Progenitor cell of endocrine pancreas (in vitro differentiated cells): ENCODE measurements around the gene CKS1B. TPM values are rescaled to one million over a fixed set of nuclear protein-coding genes. Genes with fewer than 3 reads are reported as not detected.
A peak's percentile ranks its signal among the peaks of the same experiment; 100 is the strongest.

Experiments
- DNase-seq: peaks from one replicate; pipeline ENCODE4 v3.0.0; 2021; ENCODE audit warnings: low spot score; ENCODE audit not compliant: unreplicated experiment
- H3K27ac Mint-ChIP-seq: 2 replicates; pipeline ENCODE4 v1.8.0; 2021; ENCODE audit warnings: mild to moderate bottlenecking, moderate library complexity, mixed read lengths
- H3K27me3 Mint-ChIP-seq: 2 replicates; pipeline ENCODE4 v1.8.0; 2021; ENCODE audit warnings: mixed read lengths
- H3K36me3 Mint-ChIP-seq: 2 replicates; pipeline ENCODE4 v1.8.0; 2022; ENCODE audit warnings: mixed read lengths; ENCODE audit not compliant: insufficient read depth
- H3K4me1 Mint-ChIP-seq: 2 replicates; pipeline ENCODE4 v1.8.0; 2021; ENCODE audit warnings: low read depth, mixed read lengths
- H3K4me3 Mint-ChIP-seq: 2 replicates; pipeline ENCODE4 v1.8.0; 2021; ENCODE audit warnings: low read depth, mild to moderate bottlenecking, moderate library complexity, mixed read lengths
- H3K9me3 Mint-ChIP-seq: 2 replicates; pipeline ENCODE4 v1.8.0; 2021; ENCODE audit warnings: low read depth, mixed read lengths
- CTCF ChIP-seq: fragments of 200-600 bp; sonication (generic); IDR thresholded peaks from one replicate; pipeline ENCODE4 v1.5.0; 2021; ENCODE audit warnings: antibody characterized with exemption, mild to moderate bottlenecking; ENCODE audit not compliant: unreplicated experiment
- total RNA-seq: library from RNA; stranded (reverse); gene quantifications from 2 replicates; pipeline ENCODE4 v1.2.1, GENCODE V29; 2021

Gene CKS1B
- total RNA-seq, 1 donor from 2014 or later, result 78.7 TPM

DNA sequence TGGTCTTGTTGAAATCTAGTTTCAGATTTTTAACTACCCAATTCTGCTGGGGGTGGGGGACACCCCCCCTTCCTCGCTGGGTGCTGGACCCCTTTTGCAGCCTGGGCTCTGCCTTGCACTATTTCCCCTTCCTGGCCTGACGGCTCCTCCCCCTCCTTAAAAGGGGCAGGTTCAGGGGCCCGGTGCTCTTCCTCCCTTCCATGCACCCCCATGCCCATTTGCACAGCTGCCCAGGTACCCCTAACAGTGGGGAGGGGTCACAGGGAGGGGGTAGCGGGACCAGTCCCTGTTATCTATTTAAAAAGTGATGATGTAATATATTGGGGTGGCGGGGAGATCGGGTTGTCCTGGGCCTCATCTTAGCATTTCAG, 43.5 kb downstream of the CKS1B start:
- Mint-ChIP-seq H3K27me3 (no peaks in the 10 kb centered on the region), H3K36me3 (peaks cover 3% of the 10 kb centered on the region), H3K4me1 (peaks cover 2% of the 10 kb centered on the region), H3K27ac (peak overlapping the region; percentile 45), H3K9me3 (no peaks in the 10 kb centered on the region), H3K4me3 (no peak overlapping the region)
- DNase-seq, result no peak
- no peak for TF ChIP-seq CTCF

GRCh38 chr1:155018617-155019348, 44.3 kb downstream of the CKS1B start:
- peaks cover 3% of the 10 kb centered on the region for H3K36me3 Mint-ChIP-seq
- H3K27ac Mint-ChIP-seq, result peak overlapping the region; percentile 22
- peaks cover 2% of the 10 kb centered on the region for H3K4me1 Mint-ChIP-seq
- TF ChIP-seq CTCF, result no peak
- no peaks in the 10 kb centered on the region for H3K9me3 Mint-ChIP-seq
- no peaks in the 10 kb centered on the region for H3K27me3 Mint-ChIP-seq
- no peak for DNase-seq
- no peak overlapping the region for H3K4me3 Mint-ChIP-seq

GRCh38 chr1:155019377-155020245, 45.1 kb downstream of the CKS1B start:
- Mint-ChIP-seq H3K4me3 (no peak overlapping the region), H3K27me3 (no peaks in the 10 kb centered on the region)

GRCh38 chr1:155022136-155022926, 47.9 kb downstream of the CKS1B start:
- H3K4me1 Mint-ChIP-seq, result no peaks in the 10 kb centered on the region
- no peak overlapping the region for H3K27ac Mint-ChIP-seq
- TF ChIP-seq CTCF, result no peak
- H3K27me3 Mint-ChIP-seq, result no peaks in the 10 kb centered on the region
- no peaks in the 10 kb centered on the region for H3K9me3 Mint-ChIP-seq
- H3K4me3 Mint-ChIP-seq, result no peak overlapping the region
- no peaks in the 10 kb centered on the region for H3K36me3 Mint-ChIP-seq
- DNase-seq, result no peak

More at GRCh38 chr1:155019377-155020245, 45.1 kb downstream of the CKS1B start:
- TF ChIP-seq CTCF, result no peak
- Mint-ChIP-seq H3K27ac (peak overlapping the region; percentile 22), H3K9me3 (no peaks in the 10 kb centered on the region), H3K4me1 (peaks cover 2% of the 10 kb centered on the region), H3K36me3 (peaks cover 3% of the 10 kb centered on the region)
- no peak for DNase-seq

DNA sequence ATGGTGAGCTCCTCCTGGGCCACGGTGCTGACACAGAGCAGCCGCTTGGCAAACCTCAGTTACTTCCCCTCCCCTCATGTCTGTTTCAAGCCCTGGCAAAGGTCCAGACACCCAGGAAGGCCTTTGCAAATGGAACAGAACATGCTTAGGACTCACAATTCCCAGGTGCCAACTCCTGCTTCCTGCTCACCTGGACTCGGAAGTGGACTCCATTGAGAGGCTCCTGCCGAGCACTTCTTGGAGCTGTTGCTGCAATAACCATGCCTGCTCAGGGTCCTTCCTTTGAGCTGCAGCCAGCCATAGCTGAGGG, 48.4 kb downstream of the CKS1B start:
- Mint-ChIP-seq H3K9me3 (no peaks in the 10 kb centered on the region), H3K36me3 (no peaks in the 10 kb centered on the region), H3K27me3 (no peaks in the 10 kb centered on the region), H3K27ac (no peak overlapping the region), H3K4me3 (no peak overlapping the region), H3K4me1 (no peaks in the 10 kb centered on the region)
- DNase-seq, result no peak
- TF ChIP-seq CTCF, result no peak
